Retinal pigment epithelial cell (primary cell): Measurements from ENCODE around the gene IGF2R.
"Not testable (repeated sequence)": the region's sequence is repeated elsewhere in the genome, so short reads cannot be mapped to it uniquely, and the experiment has no call there.

Source experiments
- DNase-seq: peaks from one replicate; pipeline ENCODE4 v3.0.0-alpha.2; 2010; ENCODE audit warnings: low read depth
- H3K4me3 ChIP-seq: 2 replicates; pipeline ENCODE4 v1.5.1; 2011; ENCODE audit warnings: mild to moderate bottlenecking, low read length, control low read depth, moderate library complexity
- TF ChIP-seq, protein P1 (sequence below): conservative IDR thresholded peaks from 2 replicates; pipeline ENCODE4 v1.5.1; 2011; ENCODE audit warnings: low read depth, low read length, control low read depth, inconsistent platforms

Gene IGF2R

DNA sequence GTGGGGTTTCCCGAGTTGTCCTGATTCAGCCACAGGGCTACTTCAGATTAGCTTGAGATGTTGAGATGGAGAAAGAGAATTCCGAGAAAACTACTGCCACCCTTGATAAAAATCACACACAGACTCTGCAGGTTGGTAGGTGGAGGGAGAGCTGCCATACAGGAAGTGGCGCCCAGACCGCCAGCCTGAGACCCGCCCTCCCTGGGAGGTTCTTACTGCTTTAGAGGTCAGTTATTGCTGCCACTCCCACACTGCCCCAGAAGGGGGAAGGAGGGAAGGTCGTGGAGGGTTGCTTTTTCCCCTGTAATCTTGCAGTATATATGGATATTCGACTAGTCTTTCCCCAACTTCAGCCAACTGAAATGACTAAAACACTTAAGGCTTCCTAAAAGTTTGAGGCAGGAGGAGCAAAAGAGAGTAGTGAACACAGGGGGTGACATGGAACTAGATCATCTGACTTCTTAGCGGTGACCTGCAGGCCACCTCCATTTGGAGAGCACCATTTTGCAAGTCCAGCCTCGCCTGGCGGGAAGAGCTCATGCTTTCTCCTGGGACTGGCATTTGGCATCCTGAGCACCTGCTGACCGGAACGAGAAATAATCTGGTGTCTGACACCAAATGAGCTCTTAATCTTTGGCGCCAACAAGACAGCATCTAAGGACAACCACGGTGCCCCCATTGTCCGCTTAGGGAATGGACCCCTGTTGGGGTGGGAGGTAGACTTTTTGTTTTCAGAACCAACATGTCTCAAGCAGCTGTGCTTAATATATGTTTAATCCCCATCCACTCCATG lies 117.0 kb downstream of the IGF2R start:
- no peak overlapping the region for H3K4me3 ChIP-seq
- TF ChIP-seq, protein P1, sequence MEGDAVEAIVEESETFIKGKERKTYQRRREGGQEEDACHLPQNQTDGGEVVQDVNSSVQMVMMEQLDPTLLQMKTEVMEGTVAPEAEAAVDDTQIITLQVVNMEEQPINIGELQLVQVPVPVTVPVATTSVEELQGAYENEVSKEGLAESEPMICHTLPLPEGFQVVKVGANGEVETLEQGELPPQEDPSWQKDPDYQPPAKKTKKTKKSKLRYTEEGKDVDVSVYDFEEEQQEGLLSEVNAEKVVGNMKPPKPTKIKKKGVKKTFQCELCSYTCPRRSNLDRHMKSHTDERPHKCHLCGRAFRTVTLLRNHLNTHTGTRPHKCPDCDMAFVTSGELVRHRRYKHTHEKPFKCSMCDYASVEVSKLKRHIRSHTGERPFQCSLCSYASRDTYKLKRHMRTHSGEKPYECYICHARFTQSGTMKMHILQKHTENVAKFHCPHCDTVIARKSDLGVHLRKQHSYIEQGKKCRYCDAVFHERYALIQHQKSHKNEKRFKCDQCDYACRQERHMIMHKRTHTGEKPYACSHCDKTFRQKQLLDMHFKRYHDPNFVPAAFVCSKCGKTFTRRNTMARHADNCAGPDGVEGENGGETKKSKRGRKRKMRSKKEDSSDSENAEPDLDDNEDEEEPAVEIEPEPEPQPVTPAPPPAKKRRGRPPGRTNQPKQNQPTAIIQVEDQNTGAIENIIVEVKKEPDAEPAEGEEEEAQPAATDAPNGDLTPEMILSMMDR = no peak
- DNase-seq = no peak

DNA sequence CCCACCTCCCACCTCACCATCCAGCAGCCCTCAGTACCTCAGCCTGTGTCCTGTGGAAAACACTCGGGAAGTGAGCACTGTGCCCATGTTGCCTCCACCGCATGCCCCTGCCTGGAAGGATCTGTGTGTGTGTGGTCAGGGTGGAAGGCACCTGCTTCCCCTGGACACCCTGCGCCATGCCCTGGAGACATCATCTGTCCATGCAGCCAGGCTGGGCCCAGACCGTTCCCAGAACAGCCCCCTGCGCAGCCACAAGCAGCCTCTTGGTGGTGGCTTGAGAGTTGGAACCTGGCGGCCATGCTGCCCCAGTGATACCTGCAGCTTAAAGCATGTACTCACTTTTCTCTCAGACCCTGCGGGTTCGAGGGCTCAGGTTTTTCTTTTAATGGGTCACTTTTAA lies 117.9 kb downstream of the IGF2R start:
- TF ChIP-seq, protein P1 = no peak
- no peak for DNase-seq
- no peak overlapping the region for H3K4me3 ChIP-seq

DNA sequence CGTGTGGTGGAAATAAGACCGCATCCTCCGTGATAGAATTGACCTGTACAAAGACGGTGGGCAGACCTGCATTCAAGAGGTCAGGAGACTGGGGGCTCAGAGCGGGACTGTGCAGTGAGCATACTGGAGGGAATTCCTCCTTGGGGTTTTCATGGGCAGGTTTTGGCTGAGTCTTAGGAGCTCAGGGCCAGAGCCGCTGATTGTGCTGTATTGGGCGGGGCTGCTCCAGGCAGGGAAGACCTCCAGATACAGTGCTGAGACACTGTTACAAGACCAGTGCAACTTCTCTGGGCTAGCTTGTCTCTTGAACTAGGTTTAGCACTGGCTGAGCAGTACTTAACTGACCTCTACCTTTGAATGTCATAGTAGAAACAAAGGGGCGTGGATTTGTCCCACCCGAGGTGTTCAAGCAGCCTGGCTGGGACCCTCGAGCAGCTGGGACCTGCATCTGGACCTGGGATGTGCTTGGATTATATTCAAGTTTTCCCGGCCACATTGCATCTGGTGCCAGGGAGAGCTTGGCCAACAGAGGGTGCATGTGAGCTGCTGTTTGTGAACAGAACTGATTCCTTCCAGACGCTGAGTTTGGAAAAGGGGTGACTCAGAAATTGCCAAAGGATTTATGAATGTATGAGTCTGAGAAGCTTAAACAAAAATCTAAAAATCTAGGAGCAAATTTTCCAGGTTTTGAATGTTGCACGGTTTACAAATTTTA lies 119.3 kb downstream of the IGF2R start:
- H3K4me3 ChIP-seq = no peak overlapping the region
- TF ChIP-seq, protein P1 = peak; percentile 95
- DNase-seq = peak; percentile 24

DNA sequence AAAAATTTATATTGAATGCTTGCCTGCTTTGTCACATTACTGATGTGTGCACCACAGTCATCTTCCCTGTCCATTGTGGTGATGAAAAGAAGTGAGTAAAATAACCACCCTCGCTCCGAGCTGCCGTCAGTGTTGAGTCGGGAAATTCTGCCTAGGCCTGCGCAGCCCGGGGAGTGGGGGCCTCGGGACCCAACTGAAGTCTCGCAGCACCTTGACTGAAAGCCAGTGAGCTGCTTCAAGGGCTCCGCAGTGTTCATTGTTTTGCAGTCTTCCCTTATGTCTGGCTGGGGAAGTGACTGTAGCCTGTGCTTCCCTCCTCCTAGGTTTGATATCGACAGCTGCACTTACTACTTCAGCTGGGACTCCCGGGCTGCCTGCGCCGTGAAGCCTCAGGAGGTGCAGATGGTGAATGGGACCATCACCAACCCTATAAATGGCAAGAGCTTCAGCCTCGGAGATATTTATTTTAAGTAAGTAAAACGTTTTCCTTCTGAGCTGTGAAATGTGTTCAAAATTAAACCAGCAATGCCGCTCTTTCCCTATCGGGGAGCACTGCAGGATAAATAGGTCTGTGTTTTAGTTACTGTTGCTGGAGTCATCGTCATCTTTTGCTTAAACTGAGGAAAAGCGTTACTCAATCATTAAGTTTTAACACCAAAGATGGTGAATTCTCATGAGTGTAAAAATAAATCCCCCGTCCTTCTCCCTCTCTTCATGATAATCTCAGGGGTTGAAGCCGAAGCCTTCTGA lies 120.1 kb downstream of the IGF2R start:
- DNase-seq = no peak
- TF ChIP-seq, protein P1 = no peak
- no peak overlapping the region for H3K4me3 ChIP-seq

DNA sequence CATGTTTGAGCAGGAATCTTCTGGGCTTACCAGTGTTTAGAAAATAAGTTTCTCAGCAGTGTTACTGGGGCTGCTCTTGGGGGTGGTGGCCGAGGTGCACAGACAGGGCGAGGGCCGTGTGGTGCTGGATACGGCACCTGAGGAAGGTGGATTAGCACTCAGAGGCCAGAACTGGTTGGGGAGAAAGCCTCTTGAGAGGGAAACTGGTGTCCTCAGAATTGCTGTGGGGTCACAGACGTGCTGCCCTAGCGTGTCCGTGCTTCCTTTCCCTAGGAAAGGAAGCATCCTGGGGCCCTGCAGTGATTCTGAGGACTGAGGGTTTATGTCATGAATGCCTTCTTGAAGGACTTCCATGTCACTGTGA lies 120.6 kb downstream of the IGF2R start:
- no peak for DNase-seq
- H3K4me3 ChIP-seq = no peak overlapping the region
- TF ChIP-seq, protein P1 = no peak

DNA sequence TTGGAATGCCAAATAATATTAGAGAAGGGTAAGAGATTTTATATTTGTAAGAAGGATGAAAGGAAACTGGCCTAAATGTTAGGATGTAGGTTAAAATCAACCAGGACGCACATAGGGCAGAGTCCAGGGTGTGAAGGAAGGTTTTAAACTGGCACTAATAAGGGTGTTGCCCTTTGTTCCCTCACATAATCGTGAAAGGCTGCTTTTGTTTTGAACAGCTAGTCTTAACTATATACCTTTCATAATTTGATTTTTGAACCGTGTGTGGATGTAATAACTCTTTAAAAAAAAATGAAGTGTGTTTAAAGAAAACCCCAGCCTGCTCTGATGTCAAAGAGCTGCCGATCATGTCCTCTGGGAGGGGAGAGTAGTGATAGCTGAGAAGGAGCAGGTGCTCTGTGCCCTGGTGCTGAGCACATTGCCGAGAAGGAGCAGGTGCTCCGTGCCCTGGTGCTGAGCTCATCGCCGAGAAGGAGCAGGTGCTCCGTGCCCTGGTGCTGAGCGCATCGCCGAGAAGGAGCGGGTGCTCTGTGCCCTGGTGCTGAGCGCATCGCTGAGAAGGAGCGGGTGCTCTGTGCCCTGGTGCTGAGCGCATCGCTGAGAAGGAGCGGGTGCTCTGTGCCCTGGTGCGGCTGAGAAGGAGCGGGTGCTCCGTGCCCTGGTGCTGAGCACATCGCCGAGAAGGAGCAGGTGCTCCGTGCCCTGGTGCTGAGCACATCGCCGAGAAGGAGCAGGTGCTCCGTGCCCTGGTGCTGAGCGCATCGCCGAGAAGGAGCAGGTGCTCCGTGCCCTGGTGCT lies 121.8 kb downstream of the IGF2R start:
- DNase-seq, H3K4me3 ChIP-seq: not testable (repeated sequence)

DNA sequence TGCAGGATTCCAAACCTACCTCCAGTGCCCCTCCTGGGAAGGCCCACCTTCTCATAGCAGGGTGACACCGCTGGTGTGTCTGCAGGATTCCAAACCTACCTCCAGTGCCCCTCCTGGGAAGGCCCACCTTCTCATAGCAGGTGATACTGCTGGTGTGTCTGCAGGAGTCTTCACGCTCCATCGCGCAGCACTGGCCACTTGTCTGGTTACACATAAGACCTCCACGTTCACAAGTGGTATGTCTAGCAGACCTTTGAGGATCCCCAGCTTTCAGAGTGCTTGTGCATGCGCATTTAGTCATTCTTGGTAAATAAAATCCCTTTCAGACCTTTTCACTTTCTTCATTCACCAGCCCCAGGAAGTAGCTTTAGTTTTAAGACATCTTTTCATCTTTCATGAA lies 123.3 kb downstream of the IGF2R start:
- DNase-seq, H3K4me3 ChIP-seq: not testable (repeated sequence)
